GM18526 (cell line): Measurements from ENCODE around the gene SMIM45.

Experiments
- POLR2A ChIP-seq: IDR thresholded peaks from 3 replicates; pipeline ENCODE4 v1.6.1; 2011; ENCODE audit not compliant: insufficient read length; ENCODE audit errors: extremely low read depth

The SMIM45 gene

DNA sequence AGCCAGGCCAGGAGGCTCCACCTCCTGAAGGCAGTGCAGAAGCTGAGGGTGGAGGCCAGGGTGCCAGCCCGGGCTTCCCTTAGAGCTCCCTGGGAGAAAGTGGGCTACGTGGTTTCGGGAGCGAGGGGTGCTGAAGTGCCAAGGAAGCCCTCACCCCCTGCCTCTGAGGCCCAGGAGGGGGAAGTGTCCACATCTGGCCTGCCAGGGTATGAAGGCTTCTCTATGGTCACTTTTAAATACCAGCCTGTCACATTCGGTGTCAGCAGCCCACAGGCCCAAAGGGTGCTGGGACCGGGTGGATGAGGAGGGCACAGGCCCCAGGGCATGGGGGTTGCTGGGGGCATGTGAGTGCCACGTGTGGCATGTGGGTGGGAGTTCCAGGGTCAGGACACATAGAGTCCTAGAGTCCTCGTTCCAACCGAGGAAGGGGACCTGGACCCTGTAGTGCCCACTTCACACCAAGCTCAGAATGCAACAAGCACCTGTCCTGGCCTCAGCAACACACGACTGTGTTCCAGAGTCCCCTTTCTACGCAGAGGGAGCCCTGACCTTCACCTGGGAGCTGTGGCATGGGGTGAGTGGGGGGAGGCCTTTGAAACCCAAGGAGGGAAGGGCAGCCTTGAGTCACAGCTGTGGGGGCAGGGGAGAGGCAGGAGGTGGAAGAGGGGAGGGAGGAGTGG, 38.8 kb upstream of the SMIM45 start:
- TF ChIP-seq POLR2A, result no peak

DNA sequence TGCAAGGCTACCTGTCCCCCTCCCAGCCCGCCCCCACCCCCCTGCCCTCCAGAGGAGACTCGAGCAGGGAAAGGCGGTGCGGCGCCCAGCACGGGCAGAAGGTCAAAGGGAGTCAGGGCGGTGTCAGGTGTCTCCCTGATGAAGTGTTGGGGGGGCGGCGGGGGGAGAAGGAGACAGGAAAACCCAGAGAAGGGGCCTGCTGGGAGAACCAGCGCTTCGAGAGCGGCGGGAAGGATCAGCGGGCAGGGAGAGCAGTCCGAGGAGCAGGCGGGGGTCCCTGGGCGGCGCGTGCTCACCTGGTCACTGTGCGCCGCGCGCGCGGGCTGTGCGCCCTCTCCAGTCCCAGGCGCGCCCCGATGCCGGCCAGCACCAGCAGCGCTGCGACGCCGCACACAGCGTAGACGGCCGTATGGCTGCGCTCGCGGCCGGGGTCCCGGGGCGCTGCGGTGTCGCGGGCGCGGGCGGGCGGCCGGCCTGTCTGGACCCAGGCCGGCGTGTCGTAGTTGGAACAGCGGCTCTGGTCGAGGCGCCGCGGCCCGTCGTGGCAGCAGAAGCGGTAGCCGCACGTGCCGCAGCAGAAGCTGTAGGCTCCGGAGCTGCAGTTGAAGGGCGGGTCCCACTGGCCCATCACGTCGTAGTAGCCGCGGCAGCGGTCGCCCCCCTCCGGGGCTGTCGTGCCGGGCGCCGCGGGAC, 38.0 kb upstream of the SMIM45 start:
- no peak for TF ChIP-seq POLR2A

DNA sequence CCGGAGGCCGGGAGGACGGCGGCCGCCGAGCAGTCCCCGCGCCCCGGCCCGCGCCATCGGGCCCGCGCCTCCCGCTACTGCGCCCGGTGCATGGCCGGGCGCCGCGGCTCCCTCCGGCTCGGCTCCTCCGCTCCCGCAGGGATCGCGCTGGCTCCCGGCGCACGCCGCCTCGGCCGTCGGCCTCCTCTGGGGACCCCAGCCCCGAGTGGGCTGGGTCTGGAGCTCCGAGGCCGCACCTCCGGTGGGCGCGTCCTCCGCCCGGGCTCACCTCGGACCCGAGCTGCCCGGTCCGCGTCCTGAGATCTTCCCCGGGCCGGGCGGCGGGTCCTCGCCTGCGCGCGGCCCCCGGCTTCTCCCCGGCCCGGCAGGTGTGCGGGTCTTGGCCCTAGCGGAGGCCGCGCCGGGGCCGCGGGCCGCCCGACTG, 37.3 kb upstream of the SMIM45 start:
- TF ChIP-seq POLR2A, result no peak

DNA sequence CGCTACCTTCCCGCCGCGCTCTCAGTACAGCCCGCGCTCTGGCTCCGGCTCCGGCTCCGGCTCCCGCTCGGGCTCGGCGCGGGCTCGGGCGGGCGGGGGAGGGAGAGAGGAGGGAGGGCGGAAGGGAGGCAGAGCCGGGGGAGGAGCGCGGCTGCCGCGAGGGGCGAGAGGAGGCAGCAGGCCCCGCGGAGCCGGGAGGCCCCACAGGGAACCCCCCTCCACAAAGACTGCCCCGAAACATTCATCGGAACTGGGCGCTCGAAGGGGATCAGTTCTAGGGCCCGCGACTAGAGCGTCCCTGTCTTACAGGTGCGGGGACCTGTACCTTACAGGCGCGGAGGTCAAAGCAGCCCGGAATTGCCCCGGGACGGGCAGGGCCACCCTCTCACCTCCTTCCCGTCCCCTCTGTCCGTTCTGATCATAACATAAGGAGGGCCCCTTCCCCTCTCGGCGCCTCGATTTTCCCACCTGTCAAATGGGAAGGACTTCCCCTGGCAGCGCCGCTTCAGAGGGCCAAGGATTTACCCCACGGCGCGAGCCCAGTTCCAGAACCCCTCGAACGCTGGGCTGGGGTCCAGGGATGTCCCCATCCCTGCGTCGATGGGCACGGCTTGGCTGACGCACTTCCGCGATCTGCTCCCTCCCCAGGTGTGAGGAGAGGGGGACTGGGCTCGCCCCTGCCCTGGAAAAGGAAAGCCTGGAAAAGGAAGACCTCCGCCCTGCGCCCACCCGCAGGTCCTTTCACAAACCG, 36.7 kb upstream of the SMIM45 start, which contains the start of gene SHISA8:
TSS of gene SHISA8 (minus strand) at position 40 of the 751 bp plus-strand sequence. CDS start 407 bp downstream, outside the sequence.
- TF ChIP-seq POLR2A, result no peak

DNA sequence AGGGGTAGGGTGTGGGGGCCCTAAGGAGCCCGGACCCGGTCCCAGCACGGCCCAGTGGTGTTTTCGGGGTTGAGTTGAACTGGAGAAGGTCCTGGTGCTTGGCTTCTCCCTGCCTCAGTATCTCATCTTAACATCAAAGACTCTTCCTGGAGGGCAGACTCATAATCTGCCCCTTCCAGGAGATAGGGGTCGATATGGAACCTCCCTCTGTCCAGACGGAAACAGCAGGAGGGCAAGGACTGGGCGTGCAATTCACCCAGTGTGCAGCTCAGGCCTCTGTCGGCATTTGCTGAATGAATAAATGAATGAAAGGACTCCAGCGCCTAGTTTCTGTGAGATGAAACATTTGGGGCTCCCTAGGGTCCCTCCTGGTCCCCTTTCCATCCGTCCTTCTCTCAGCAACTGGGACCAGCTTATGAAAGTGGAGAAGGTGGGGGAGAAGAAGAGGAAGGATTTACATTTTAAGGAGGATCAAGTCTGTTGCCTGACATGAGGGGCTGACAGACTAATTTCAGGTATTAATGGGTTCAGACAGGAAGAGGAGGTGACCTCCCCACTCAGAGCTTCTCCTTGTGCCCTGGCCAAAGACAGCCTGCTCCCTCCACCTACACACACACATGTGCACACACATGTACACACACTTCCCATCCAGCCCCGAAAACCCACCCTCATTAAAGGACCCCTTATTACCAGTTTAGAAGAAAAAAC, 36.0 kb upstream of the SMIM45 start:
- no peak for TF ChIP-seq POLR2A

DNA sequence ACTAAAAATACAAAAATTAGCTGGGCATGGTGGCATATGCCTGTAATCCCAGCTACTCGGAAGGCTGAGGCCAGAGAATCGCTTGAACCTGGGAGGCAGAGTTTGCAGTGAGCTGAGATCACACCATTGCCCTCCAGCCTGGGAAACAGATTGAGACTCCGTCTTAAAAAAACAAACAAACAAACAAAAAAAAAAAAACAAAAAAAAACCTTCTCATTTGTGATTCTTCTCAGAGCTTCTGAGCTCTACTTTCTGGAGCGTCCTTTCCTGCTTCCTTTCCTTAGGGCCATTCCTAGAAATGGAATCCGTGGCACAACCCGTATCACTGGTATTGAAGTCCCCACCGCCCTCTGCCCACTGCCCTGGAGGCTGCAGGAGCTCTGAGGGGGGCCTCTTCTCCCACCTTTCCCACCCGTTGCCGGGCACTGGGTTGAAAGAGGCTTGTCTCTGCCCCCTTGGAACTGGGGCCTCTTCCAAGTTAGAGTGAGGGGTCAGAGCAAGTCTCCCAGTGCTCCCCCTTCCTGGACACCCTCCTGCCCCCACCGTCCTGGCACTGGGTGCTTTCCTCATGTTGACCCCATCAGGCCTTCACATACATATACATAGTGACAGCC, 35.1 kb upstream of the SMIM45 start:
- TF ChIP-seq POLR2A, result no peak

DNA sequence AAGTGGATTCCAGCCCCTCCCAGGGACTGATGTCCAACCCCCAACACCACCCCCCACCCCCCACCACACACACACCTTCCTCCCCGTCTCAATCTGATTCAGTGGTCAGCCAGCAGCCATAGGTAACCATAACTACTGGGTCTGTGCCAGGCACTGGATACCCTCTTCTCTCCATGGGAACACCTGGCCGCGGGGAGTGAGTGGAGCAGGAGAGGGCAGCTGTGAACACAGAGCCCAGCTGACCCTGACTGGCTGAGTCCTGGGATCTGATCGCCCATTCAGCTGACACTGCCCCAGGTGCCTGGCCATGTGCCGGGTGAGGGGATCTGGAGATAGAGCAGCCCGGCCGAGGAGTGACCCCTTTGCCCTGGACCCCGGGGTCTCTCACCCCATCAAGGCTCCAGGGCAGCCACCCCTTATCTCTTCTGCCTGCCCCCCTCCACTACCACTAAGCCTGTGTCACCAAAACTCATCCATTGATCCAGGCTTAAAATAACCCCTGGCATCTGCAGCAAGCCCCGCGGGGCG, 34.5 kb upstream of the SMIM45 start:
- TF ChIP-seq POLR2A, result no peak

DNA sequence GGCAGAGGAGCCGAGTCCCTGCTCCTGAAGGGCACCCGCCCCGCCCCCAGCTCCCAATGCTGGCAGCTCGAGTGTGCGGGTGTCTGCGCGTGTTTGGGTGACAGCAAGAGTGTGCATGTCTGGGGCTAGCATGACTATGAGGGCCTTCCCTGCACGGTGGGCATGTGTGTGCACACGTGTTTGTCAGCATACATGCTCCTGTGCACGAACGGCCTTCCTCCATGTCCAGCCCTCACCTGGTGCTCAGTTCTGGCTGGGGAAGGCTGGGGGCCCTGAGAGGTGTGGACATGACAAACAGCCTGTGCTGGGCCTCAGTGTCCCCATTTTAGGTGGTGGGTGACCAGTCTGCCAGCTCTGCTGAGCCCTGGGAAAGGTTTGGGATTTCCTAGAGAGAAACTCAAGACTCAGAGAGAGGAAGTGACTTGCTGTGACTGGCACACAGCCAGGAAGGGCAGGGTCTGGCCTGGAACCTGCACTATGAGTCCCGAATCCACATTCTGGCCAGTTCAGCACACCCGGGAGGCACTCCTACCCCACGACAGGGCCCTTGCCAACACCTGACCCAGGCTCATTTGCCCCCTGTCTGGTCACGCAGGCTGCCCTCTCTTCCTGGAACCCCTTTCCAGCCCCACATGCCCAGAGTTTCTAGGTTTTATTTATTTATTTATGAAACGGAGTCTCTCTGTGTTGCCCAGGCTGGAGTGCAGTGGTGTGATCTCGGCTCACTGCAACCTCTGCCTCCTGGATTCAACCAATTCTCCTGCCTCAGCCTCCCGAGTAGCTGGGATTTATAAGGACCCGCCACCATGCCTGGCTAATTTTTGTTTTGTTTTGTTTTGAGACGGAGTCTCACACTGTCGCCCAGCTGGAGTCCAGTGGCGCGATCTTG, 33.8 kb upstream of the SMIM45 start:
- TF ChIP-seq POLR2A, result peak; percentile 27

DNA sequence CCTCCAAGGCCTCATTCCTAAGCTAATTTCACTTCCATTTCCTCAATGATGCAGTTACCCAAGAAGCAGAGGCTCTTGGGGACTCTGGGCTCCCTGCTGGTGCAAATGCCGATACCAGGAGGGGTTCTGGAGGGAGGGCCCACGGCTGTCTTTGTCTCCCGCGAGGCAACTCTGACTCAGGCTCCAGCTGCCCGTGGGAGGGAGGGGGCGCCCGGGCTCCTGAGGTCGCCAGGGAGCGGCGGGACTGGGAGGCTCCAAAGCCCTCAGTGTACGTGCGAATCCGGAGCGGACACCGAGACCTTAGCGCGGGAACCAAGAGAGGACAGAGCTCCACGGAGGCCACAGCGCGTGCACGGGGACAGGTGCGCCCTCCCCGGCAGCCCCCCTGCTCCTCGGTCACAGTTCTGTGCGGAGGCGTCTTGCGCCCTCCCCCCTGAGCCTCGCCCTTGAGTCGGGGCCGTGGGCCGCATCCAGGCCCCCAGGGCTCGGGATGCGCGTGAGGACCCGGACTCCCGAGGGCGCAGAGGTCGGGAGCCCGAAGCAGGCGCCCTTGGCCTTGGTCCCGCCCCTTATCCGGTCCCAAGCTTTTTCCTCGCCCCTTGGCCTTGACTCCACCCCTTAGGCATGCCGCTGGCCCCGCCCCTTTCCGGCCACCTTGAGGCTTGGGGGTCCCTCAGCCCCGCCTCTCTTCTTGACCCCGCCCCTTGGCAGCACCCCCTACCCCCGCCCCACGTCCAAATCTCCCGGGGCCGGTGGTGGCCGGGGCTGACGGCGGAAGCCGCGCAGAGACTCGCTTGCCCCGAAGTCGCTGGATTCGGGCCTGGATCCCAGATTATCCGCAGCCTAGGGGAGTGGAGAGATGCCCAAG, 32.4 kb upstream of the SMIM45 start:
- TF ChIP-seq POLR2A, result peak; percentile 78

DNA sequence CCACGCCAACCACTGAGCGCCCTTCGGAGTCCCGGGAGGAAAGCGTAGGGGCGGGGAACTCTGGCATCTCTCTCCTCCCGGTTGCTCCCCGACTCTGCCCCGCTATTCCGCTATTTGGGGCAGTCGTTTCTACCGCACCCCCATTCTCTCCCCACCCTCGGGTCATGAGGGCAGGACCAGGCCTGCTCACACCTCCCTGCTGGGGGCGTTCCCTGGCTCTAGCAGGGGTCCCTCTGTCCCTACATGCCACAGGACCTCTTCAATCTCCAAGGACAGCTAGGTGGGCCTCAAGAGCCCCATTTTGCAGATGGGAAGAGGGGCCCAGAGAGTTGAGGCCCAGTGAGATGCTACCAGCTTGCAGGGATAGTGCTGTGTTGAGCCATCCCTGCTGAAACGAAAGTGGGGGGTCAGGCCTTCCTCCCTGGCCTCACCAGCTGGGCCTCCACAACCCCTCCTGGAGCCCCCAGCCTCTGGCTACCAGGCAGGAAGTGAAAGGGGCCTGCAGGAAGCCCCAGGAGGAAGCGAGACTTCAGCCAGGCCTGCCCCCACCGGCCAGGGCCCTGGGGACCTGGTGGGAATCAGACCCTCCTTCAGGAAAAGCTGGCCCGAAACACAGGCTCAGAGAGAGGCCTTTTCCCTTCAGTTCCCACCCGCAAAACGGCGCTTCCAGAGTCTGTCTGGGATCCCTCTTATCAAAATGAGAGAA, 31.5 kb upstream of the SMIM45 start:
- TF ChIP-seq POLR2A, result peak; percentile 46

DNA sequence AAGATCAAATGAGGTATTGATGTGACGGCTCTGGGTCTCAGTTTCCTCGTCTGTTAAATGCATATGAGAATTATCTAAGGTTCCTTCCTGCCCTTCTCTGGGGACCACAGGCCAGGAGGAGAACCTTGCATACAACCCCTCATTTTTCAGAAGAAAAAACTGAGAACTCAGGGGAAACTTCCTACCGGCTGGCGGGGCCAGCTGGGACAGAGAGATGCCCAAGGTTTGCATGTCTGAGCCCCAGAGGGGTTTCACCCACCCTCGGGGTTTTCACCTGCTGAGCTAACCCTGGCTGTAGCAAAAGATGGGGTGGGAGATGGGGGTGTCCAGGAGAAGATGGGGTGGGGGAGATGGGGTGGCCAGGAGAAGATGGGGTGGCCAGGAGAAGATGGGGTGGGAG, 29.6 kb upstream of the SMIM45 start:
- TF ChIP-seq POLR2A, result no peak

DNA sequence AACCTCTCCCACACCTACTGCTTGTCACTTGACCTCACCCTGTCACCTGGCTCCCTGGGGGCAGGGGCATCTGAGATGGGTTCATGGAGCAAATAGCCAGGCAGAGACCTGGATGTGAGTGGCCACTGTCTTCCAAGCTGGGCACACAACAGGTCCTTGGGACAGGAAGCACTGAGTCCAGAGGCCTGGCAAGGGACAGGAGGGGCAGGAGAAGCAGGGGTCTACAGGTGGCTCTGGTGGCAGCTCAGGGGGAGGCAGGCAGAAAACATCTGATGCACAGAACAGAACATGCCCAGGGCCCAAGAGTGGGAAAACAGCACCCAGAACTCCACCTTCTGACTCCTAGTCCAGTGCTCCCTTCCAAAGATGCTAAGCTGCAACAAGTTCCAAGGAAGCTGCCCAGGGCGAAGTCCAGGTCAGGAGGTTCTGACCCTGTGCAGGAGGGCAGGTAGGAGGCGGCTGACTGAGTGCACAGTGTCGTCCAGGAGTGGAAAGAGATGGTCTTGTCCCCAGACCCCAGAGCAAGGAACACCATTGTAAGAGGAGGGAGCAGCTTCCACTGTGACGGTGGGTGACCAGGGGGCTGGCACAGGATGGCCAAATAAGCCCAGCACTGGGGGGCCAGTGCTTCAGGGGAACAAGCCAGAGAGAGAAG, 28.9 kb upstream of the SMIM45 start:
- TF ChIP-seq POLR2A, result peak; percentile 13
